GM23248 (cell line): ENCODE data around the gene OR5F1.

Experiments used
- EZH2 ChIP-seq: fragments of 200-600 bp; sonication (generic); IDR thresholded peaks from 2 replicates; pipeline ENCODE4 v1.6.1; 2018; ENCODE audit warnings: antibody characterized with exemption, mild to moderate bottlenecking; ENCODE audit not compliant: insufficient read depth, poor library complexity, severe bottlenecking
- EZH2phosphoT487 ChIP-seq: fragments of 200-600 bp; sonication (generic); IDR thresholded peaks from 2 replicates; pipeline ENCODE4 v1.6.1; 2018; ENCODE audit warnings: antibody characterized with exemption, moderate library complexity, mild to moderate bottlenecking, low read depth; ENCODE audit not compliant: insufficient read depth

- TF ChIP-seq EZH2 = no peak
- no peak for TF ChIP-seq EZH2phosphoT487
Observed at GRCh38 chr11:55969845-55970244, 24.6 kb downstream of the OR5F1 start, which contains the start of gene OR10AG1.
